ENCODE measurements around the gene TNK2.
A peak's percentile ranks its signal among the peaks of the same experiment; 100 is the strongest.

Gene TNK2

GRCh38 chr3:195854628-195855294 lies 53.6 kb downstream of the TNK2 start:
- no peak for DNase-seq (ENCODE audit: low read depth in 2 of 2, low spot score in 1 of 2)

GRCh38 chr3:195853996-195854395 lies 54.4 kb downstream of the TNK2 start:
- DNase-seq (ENCODE audit: low read depth in 2 of 2, low spot score in 1 of 2) = no peak

GRCh38 chr3:195853036-195853435 lies 55.3 kb downstream of the TNK2 start:
- DNase-seq (ENCODE audit: low read depth in 2 of 2, low spot score in 1 of 2) = no peak

- DNase-seq (ENCODE audit: low read depth in 2 of 2, low spot score in 1 of 2) = peak; percentile 73 to 81
Observed at GRCh38 chr3:195850857-195851543, 57.4 kb downstream of the TNK2 start.

- DNase-seq (ENCODE audit: low read depth in 2 of 2, low spot score in 1 of 2) = no peak
Observed at GRCh38 chr3:195849322-195850074, 58.9 kb downstream of the TNK2 start.

GRCh38 chr3:195847055-195847950 lies 61.0 kb downstream of the TNK2 start:
- no peak for DNase-seq (ENCODE audit: low read depth in 2 of 2, low spot score in 1 of 2)

- no peak for DNase-seq (ENCODE audit: low read depth in 2 of 2, low spot score in 1 of 2)
Observed at GRCh38 chr3:195845483-195845882, 62.9 kb downstream of the TNK2 start.

GRCh38 chr3:195844671-195845218 lies 63.6 kb downstream of the TNK2 start:
- DNase-seq (ENCODE audit: low read depth in 2 of 2, low spot score in 1 of 2) = no peak

- no peak for DNase-seq (ENCODE audit: low read depth in 2 of 2, low spot score in 1 of 2)
Observed at GRCh38 chr3:195839260-195840010, 68.9 kb downstream of the TNK2 start.

GRCh38 chr3:195838714-195839113 lies 69.6 kb downstream of the TNK2 start:
- DNase-seq (ENCODE audit: low read depth in 2 of 2, low spot score in 1 of 2) = no peak

- DNase-seq (ENCODE audit: low read depth in 2 of 2, low spot score in 1 of 2) = no peak
Observed at GRCh38 chr3:195836476-195837135, 71.7 kb downstream of the TNK2 start.

- no peak for DNase-seq (ENCODE audit: low read depth in 2 of 2, low spot score in 1 of 2)
Observed at GRCh38 chr3:195835791-195836190, 72.6 kb downstream of the TNK2 start.

- no peak for DNase-seq (ENCODE audit: low read depth in 2 of 2, low spot score in 1 of 2)
Observed at GRCh38 chr3:195834675-195835583, 73.4 kb downstream of the TNK2 start.

GRCh38 chr3:195829897-195830254 lies 78.5 kb downstream of the TNK2 start:
- DNase-seq (ENCODE audit: low read depth in 2 of 2, low spot score in 1 of 2) = no peak

- DNase-seq (ENCODE audit: low read depth in 2 of 2, low spot score in 1 of 2) = no peak
Observed at GRCh38 chr3:195828762-195829161, 79.6 kb downstream of the TNK2 start.

- no peak for DNase-seq (ENCODE audit: low read depth in 2 of 2, low spot score in 1 of 2)
Observed at GRCh38 chr3:195825857-195826804, 82.2 kb downstream of the TNK2 start.

GRCh38 chr3:195825191-195825588 lies 83.2 kb downstream of the TNK2 start:
- DNase-seq (ENCODE audit: low read depth in 2 of 2, low spot score in 1 of 2) = no peak

Measured in stimulated activated CD8-positive, alpha-beta memory T cell treated with anti-CD3 and anti-CD28 coated beads, Interleukin-4, amount 100 ng/mL, for 4 hours (primary cell).